Fibroblast of lung (primary cell): Measurements from ENCODE around the gene VENTX. TPM values are rescaled to one million over a fixed set of nuclear protein-coding genes. Genes with fewer than 3 reads are reported as not detected.

Source experiments
- DNase-seq, 2 donors: peaks; one replicate each; pipeline versions ENCODE4 v3.0.0 to v3.0.0-alpha.2; 2010; ENCODE audit warnings: low read depth in 2 of 2
- H2AFZ ChIP-seq: 2 replicates; pipeline ENCODE4 v1.5.1; 2012; ENCODE audit warnings: low read length, control low read depth, inconsistent platforms
- H3K27ac ChIP-seq: 2 replicates; pipeline ENCODE4 v1.5.1; 2011; ENCODE audit warnings: low read length, control low read depth; ENCODE audit not compliant: insufficient read depth
- H3K27me3 ChIP-seq: 2 replicates; pipeline ENCODE4 v1.5.1; 2011; ENCODE audit warnings: mild to moderate bottlenecking, low read length; ENCODE audit not compliant: control insufficient read depth, insufficient read depth
- H3K36me3 ChIP-seq: 2 replicates; pipeline ENCODE4 v1.5.1; 2011; ENCODE audit warnings: low read length; ENCODE audit not compliant: control insufficient read depth, insufficient read depth
- H3K4me1 ChIP-seq: 2 replicates; pipeline ENCODE4 v1.5.1; 2011; ENCODE audit warnings: low read length; ENCODE audit not compliant: control insufficient read depth, insufficient read depth; ENCODE audit errors: extremely low read depth
- H3K4me2 ChIP-seq: 2 replicates; pipeline ENCODE4 v1.5.1; 2011; ENCODE audit warnings: low read length, control low read depth; ENCODE audit not compliant: insufficient read depth; ENCODE audit errors: extremely low read depth
- H3K4me3 ChIP-seq, 4 experiments: fragments of 200-600 bp in 1 of 4; sonication (generic) in 1 of 4; replicated peaks in 1 of 4; 2 replicates each; pipeline ENCODE4 v1.5.1; 2011 to 2016; ENCODE audit warnings: low read length in 4 of 4, low read depth in 3 of 4, mild to moderate bottlenecking in 3 of 4, control low read depth in 2 of 4, inconsistent platforms in 1 of 4, mixed read lengths in 1 of 4; ENCODE audit not compliant: insufficient read depth in 1 of 4; ENCODE audit errors: control extremely low read depth in 1 of 4
- H3K79me2 ChIP-seq: 2 replicates; pipeline ENCODE4 v1.5.1; 2012; ENCODE audit warnings: mild to moderate bottlenecking, low read length, inconsistent platforms; ENCODE audit not compliant: control insufficient read depth, insufficient read depth
- H3K9ac ChIP-seq: 2 replicates; pipeline ENCODE4 v1.5.1; 2011; ENCODE audit warnings: mild to moderate bottlenecking, low read length, control low read depth; ENCODE audit not compliant: insufficient read depth
- H3K9me3 ChIP-seq: 2 replicates; pipeline ENCODE4 v1.5.1; 2012; ENCODE audit warnings: low read depth, low read length; ENCODE audit not compliant: control insufficient read depth, insufficient read depth
- H4K20me1 ChIP-seq: 2 replicates; pipeline ENCODE4 v1.5.1; 2011; ENCODE audit warnings: low read length; ENCODE audit not compliant: control insufficient read depth, insufficient read depth; ENCODE audit errors: extremely low read depth
- CTCF ChIP-seq, 2 donors: IDR thresholded peaks in 1 of 2; conservative IDR thresholded peaks in 1 of 2; 1 replicate in 1 of 2; 2 replicates in 1 of 2; pipeline ENCODE4 v1.5.1; 2011 to 2012; ENCODE audit warnings: low read length in 2 of 2, control low read depth in 1 of 2, inconsistent platforms in 1 of 2, low read depth in 1 of 2, mild to moderate bottlenecking in 1 of 2
- EZH2 ChIP-seq: IDR thresholded peaks from 2 replicates; pipeline ENCODE4 v1.5.1; 2012; ENCODE audit warnings: low read length, control low read depth, mild to moderate bottlenecking; ENCODE audit errors: missing control alignments
- polyA plus RNA-seq, 2 donors: library from polyadenylated mRNA; depleted of rRNA in 1 of 2; stranded (reverse) in 1 of 2; unstranded in 1 of 2; fragments of >200 nt; gene quantifications; 2 replicates each; pipeline ENCODE4 v1.2.1, GENCODE V29; 2011 to 2012; ENCODE audit warnings: missing spikeins in 1 of 2
- total RNA-seq: library from RNA; depleted of rRNA; stranded (reverse); fragments of >200 nt; gene quantifications from 2 replicates; pipeline ENCODE4 v1.2.1, GENCODE V29; 2014

Gene VENTX
- total and polyA plus RNA-seq, 2 donors (not counting 1 experiment from before 2014, with no cell fraction given) = not detected

GRCh38 chr10:133273534-133274143 is 36.0 kb downstream of the VENTX start:
- Histone ChIP-seq H3K4me1 (peaks cover 6% of the 10 kb centered on the region), H2AFZ (no peak overlapping the region), H3K9ac (no peak overlapping the region), H3K4me3 (no peak overlapping the region), H3K36me3 (no peaks in the 10 kb centered on the region), H3K79me2 (no peaks in the 10 kb centered on the region), H3K4me2 (no peak overlapping the region), H3K9me3 (no peaks in the 10 kb centered on the region), H3K27me3 (no peaks in the 10 kb centered on the region), H3K27ac (no peak overlapping the region), H4K20me1 (no peaks in the 10 kb centered on the region)
- DNase-seq = no peak
- TF ChIP-seq EZH2 (no peak), CTCF (conservative IDR thresholded peaks at IDR 0.05 in 1 of 2, IDR thresholded peaks at IDR 0.05 in 1 of 2; ENCODE audit: low read depth in 1 of 2, low read length in 2 of 2) (no peak)

GRCh38 chr10:133274751-133275683 is 37.4 kb downstream of the VENTX start:
- peak in 1 of 2 donors; percentile 16 for DNase-seq
- peaks cover 6% of the 10 kb centered on the region for H3K4me1 ChIP-seq

More at GRCh38 chr10:133274751-133275683, 37.4 kb downstream of the VENTX start:
- H4K20me1 ChIP-seq = no peaks in the 10 kb centered on the region
- TF ChIP-seq CTCF (conservative IDR thresholded peaks at IDR 0.05 in 1 of 2, IDR thresholded peaks at IDR 0.05 in 1 of 2; ENCODE audit: low read depth in 1 of 2, low read length in 2 of 2) (no peak), EZH2 (no peak)
- H3K36me3 ChIP-seq = peaks cover 6% of the 10 kb centered on the region
- H3K9me3 ChIP-seq = no peaks in the 10 kb centered on the region
- no peak overlapping the region for H3K4me2 ChIP-seq
- no peak overlapping the region for H2AFZ ChIP-seq
- H3K9ac ChIP-seq = no peak overlapping the region
- no peaks in the 10 kb centered on the region for H3K79me2 ChIP-seq
- no peak overlapping the region for H3K4me3 ChIP-seq
- no peaks in the 10 kb centered on the region for H3K27me3 ChIP-seq
- no peak overlapping the region for H3K27ac ChIP-seq
